Nephron (organoid): ENCODE data around the gene SENP7.

Source experiments
- H3K27ac Mint-ChIP-seq, 3 experiments: 2 replicates each; pipeline ENCODE4 v1.8.0; 2020; ENCODE audit warnings: mixed read lengths in 3 of 3, mild to moderate bottlenecking in 2 of 3, moderate library complexity in 1 of 3
- H3K27me3 Mint-ChIP-seq: 2 replicates; pipeline ENCODE4 v1.8.0; 2021; ENCODE audit warnings: low read depth, mild to moderate bottlenecking, moderate library complexity, mixed read lengths
- H3K36me3 Mint-ChIP-seq: 2 replicates; pipeline ENCODE4 v1.8.0; 2020; ENCODE audit warnings: low read depth, mixed read lengths
- H3K4me1 Mint-ChIP-seq: 2 replicates; pipeline ENCODE4 v1.8.0; 2020; ENCODE audit warnings: mixed read lengths
- H3K4me3 Mint-ChIP-seq, 3 experiments: 2 replicates each; pipeline ENCODE4 v1.8.0; 2020; ENCODE audit warnings: mild to moderate bottlenecking in 3 of 3, mixed read lengths in 3 of 3, moderate library complexity in 2 of 3
- H3K9me3 Mint-ChIP-seq: 2 replicates; pipeline ENCODE4 v1.8.0; 2020; ENCODE audit warnings: mixed read lengths
- TF ChIP-seq, protein P1 (sequence below), 3 experiments: fragments of 200-600 bp; sonication (generic); IDR thresholded peaks; one replicate each; pipeline ENCODE4 v1.5.0; 2021; ENCODE audit warnings: antibody characterized with exemption in 3 of 3; ENCODE audit not compliant: unreplicated experiment in 3 of 3

SENP7 gene

DNA sequence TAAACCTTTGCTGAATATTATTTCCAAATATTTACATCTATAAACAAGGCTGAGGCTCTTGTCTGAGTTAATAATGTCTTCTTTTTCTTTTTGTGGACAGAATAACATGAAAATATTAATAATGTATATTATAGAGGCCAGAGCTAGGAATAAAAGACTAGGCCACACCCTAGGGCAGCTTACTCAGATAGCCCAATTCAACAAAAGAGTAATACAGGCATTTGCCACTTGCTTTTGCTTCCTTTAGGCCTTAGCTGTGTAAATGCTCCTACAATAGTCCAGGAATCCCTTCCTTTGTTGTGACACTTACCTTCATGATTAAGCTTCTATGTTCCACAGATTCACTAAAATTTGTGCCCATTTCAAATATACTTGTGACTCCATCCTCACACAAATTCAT is 209.2 kb downstream of the SENP7 start:
- Mint-ChIP-seq H3K9me3 (peaks cover 41% of the 10 kb centered on the region), H3K27me3 (no peaks in the 10 kb centered on the region), H3K4me1 (no peaks in the 10 kb centered on the region), H3K27ac (no peak overlapping the region), H3K36me3 (peaks cover 37% of the 10 kb centered on the region), H3K4me3 (no peak overlapping the region)
- TF ChIP-seq, protein P1, sequence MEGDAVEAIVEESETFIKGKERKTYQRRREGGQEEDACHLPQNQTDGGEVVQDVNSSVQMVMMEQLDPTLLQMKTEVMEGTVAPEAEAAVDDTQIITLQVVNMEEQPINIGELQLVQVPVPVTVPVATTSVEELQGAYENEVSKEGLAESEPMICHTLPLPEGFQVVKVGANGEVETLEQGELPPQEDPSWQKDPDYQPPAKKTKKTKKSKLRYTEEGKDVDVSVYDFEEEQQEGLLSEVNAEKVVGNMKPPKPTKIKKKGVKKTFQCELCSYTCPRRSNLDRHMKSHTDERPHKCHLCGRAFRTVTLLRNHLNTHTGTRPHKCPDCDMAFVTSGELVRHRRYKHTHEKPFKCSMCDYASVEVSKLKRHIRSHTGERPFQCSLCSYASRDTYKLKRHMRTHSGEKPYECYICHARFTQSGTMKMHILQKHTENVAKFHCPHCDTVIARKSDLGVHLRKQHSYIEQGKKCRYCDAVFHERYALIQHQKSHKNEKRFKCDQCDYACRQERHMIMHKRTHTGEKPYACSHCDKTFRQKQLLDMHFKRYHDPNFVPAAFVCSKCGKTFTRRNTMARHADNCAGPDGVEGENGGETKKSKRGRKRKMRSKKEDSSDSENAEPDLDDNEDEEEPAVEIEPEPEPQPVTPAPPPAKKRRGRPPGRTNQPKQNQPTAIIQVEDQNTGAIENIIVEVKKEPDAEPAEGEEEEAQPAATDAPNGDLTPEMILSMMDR (IDR thresholded peaks at IDR 0.05; ENCODE audit: unreplicated experiment in 3 of 3): no peak

DNA sequence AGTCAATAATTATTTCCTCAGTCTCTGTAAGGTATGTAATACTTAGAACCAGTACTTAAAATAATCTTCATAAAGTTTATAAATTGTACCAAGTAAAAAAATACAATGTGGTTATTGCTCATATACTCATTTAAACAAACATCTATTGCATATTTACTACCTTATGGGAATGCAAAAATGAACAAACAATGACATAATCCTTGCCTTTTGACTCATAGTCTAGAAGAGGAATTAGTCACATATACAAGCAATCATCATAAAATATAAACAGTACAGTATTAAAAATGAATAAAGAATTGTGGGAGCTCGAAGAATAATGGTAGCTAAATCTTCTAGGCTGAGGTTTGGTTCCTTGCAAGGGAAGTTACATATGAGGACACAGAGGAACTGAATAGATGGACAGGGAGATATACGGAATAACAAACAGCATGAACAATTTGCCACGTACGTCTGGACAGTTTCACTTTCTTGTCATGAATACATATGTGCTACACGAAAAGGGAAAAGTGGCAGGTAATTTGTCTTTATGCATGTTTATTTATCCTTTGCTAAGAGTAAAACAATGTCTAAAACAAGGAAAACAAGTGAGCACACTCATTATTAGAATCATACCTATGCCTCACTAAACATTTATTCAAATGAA is 209.8 kb downstream of the SENP7 start:
- H3K9me3 Mint-ChIP-seq: peaks cover 43% of the 10 kb centered on the region
- H3K27ac Mint-ChIP-seq: no peak overlapping the region
- H3K4me3 Mint-ChIP-seq: no peak overlapping the region
- H3K4me1 Mint-ChIP-seq: no peaks in the 10 kb centered on the region
- TF ChIP-seq, protein P1 (IDR thresholded peaks at IDR 0.05; ENCODE audit: unreplicated experiment in 3 of 3): no peak
- H3K36me3 Mint-ChIP-seq: peaks cover 35% of the 10 kb centered on the region
- H3K27me3 Mint-ChIP-seq: no peaks in the 10 kb centered on the region

DNA sequence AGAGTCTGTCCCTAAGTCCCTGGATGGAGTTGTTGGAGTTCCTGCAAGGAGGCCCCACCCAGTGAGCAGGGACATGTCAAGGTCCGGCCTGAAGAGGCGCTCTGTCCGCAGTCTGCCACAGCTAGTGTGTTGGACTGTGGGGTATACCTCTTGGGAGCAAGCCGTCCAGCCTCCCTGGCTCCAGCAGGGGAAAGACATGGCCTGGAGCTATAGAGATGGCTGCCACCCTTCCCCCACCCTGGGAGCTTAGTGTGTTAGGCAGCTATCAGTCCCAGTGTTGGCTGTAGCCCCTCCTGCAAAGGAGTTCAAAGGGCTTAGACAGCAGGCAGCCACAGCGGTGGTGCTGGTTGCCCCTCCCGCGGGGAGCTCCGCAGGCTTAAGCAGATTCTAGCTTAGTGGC is 212.9 kb downstream of the SENP7 start:
- Mint-ChIP-seq H3K27ac (no peak overlapping the region), H3K4me1 (no peaks in the 10 kb centered on the region), H3K36me3 (peaks cover 19% of the 10 kb centered on the region), H3K9me3 (peaks cover 50% of the 10 kb centered on the region), H3K27me3 (no peaks in the 10 kb centered on the region), H3K4me3 (no peak overlapping the region)
- TF ChIP-seq, protein P1 (IDR thresholded peaks at IDR 0.05; ENCODE audit: unreplicated experiment in 3 of 3): no peak

DNA sequence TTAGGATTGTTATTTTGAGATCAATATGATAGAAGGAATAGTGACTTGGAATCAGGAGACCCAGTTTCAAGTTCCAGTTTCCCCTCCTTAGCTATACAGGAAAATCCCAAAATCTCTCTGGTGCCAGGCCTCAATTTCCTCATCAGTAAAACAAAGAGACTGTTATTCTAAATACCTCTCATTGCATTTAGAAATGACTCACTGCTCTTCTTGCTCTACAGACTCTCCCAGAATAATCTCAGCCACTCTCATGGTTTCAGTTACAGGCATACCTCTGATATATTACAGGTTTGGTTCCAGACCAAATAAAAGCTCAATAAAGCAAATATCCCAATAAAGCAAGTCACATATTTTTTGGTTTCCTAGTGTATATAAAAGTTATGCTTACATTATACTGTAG is 221.0 kb downstream of the SENP7 start:
- no peaks in the 10 kb centered on the region for H3K36me3 Mint-ChIP-seq
- TF ChIP-seq, protein P1 (IDR thresholded peaks at IDR 0.05; ENCODE audit: unreplicated experiment in 3 of 3): no peak

DNA sequence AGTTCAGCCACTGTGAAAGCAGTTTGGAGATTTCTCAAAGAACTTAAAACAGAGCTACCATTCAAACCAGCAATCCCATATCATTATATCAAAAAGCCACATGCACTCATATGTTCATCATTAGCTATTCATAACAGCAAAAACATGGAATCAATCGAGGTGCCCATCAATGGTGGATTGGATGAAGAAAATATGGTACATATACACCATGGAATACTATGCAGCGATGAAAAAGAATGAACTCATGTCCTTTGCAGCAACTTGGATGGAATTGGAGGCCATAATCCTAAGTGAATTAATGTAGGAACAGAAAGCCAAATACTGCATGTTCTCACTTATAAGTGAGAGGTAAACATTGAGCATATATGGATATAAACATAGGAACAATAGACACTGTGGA is 224.7 kb downstream of the SENP7 start:
- Mint-ChIP-seq H3K9me3 (peaks cover 2% of the 10 kb centered on the region), H3K27ac (no peak overlapping the region), H3K4me3 (no peak overlapping the region), H3K27me3 (peaks cover 5% of the 10 kb centered on the region), H3K36me3 (no peaks in the 10 kb centered on the region), H3K4me1 (no peaks in the 10 kb centered on the region)
- TF ChIP-seq, protein P1 (IDR thresholded peaks at IDR 0.05; ENCODE audit: unreplicated experiment in 3 of 3): no peak

More for the DNA sequence above, 221.0 kb downstream of the SENP7 start:
- Mint-ChIP-seq H3K9me3 (peaks cover 19% of the 10 kb centered on the region), H3K27ac (no peak overlapping the region), H3K4me1 (no peaks in the 10 kb centered on the region), H3K27me3 (peaks cover 5% of the 10 kb centered on the region), H3K4me3 (no peak overlapping the region)

DNA sequence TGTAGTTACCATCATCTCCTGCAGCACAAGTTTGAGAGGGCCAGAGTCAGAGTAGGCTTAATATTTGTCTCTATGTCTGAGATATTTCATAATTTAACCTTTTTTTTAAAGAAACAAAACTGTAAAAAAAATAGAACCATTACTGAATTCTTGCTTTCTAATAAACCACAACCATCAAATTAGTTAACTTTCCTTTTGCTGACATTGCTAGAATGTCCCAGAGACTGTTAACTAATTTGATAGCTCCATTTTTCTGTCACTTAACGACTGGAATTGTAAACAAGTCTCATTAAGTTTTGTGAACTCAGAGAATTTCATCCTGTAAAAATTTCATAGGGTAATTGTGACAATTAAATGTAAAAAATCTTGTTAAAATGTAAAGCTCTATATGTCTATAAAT is 228.3 kb downstream of the SENP7 start:
- Mint-ChIP-seq H3K36me3 (no peaks in the 10 kb centered on the region), H3K27ac (no peak overlapping the region), H3K4me1 (peaks cover 15% of the 10 kb centered on the region), H3K4me3 (no peak overlapping the region), H3K9me3 (peaks cover 2% of the 10 kb centered on the region), H3K27me3 (peaks cover 4% of the 10 kb centered on the region)
- TF ChIP-seq, protein P1 (IDR thresholded peaks at IDR 0.05; ENCODE audit: unreplicated experiment in 3 of 3): no peak
